ENCODE measurements around the gene MET. TPM values are rescaled to one million over a fixed set of nuclear protein-coding genes. Genes with fewer than 3 reads are reported as not detected.

Gene MET
- total RNA-seq, 6 experiments from 2014 or later = 101 to 149 (median 129) TPM

DNA sequence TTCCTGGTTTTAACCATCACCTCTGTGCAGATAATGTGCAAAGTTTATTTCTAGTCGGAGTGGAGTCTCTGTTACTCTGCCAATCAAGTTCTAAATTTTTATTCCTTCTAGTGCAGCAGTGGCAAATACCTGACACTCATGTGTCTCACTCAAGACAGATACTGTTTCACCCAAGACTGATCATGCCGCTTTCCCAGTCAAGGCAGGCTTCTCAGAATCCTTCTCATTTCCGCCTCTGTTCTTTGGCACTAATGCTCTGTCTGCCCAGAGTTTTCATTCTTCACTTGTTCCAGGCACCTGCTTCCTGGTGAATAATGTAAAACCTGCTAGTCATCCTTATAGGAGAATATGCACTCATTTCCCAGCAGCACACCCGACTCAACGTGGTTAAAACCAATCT is 24.7 kb downstream of the MET start:
- TF ChIP-seq, protein P1, sequence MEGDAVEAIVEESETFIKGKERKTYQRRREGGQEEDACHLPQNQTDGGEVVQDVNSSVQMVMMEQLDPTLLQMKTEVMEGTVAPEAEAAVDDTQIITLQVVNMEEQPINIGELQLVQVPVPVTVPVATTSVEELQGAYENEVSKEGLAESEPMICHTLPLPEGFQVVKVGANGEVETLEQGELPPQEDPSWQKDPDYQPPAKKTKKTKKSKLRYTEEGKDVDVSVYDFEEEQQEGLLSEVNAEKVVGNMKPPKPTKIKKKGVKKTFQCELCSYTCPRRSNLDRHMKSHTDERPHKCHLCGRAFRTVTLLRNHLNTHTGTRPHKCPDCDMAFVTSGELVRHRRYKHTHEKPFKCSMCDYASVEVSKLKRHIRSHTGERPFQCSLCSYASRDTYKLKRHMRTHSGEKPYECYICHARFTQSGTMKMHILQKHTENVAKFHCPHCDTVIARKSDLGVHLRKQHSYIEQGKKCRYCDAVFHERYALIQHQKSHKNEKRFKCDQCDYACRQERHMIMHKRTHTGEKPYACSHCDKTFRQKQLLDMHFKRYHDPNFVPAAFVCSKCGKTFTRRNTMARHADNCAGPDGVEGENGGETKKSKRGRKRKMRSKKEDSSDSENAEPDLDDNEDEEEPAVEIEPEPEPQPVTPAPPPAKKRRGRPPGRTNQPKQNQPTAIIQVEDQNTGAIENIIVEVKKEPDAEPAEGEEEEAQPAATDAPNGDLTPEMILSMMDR (IDR thresholded peaks at IDR 0.05) = no peak
- H3K36me3 Mint-ChIP-seq (ENCODE audit: low read depth) = peaks cover 75% of the 10 kb centered on the region
- no peak overlapping the region for H3K4me3 Mint-ChIP-seq
- H3K9me3 Mint-ChIP-seq = no peaks in the 10 kb centered on the region
- DNase-seq = no peak
- H3K27me3 Mint-ChIP-seq (ENCODE audit: insufficient read depth) = no peaks in the 10 kb centered on the region
- H3K27ac Mint-ChIP-seq = no peak overlapping the region
- H3K4me1 Mint-ChIP-seq (ENCODE audit: low read depth) = peaks cover 61% of the 10 kb centered on the region

GRCh38 chr7:116697152-116697551 is 25.2 kb downstream of the MET start:
- H3K4me1 Mint-ChIP-seq (ENCODE audit: low read depth) = peaks cover 61% of the 10 kb centered on the region
- H3K36me3 Mint-ChIP-seq (ENCODE audit: low read depth) = peaks cover 76% of the 10 kb centered on the region
- TF ChIP-seq, protein P1 (IDR thresholded peaks at IDR 0.05) = no peak
- H3K9me3 Mint-ChIP-seq = no peaks in the 10 kb centered on the region
- no peak overlapping the region for H3K27ac Mint-ChIP-seq
- DNase-seq = no peak
- H3K27me3 Mint-ChIP-seq (ENCODE audit: insufficient read depth) = no peaks in the 10 kb centered on the region
- no peak overlapping the region for H3K4me3 Mint-ChIP-seq

DNA sequence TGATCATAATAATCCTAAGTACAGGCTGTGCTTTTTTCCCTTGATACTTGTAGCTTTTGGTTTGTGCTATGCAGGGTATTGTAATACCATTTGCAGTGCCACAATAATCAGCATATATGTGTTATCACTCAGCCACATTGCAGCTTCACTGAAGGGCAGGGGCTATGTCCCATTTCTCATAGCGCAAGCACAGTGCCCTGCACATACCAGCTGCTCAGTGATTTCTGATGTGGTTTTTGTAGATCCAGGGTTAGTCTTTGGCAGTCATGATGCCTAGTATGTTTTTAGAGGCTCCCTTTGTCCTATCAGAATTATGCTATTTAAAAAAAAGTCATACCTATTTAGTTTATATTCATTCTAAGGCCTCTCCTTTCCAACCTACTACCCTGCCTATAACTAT is 25.8 kb downstream of the MET start:
- DNase-seq = no peak

GRCh38 chr7:116698396-116698795 is 26.4 kb downstream of the MET start:
- no peaks in the 10 kb centered on the region for H3K9me3 Mint-ChIP-seq
- no peak overlapping the region for H3K4me3 Mint-ChIP-seq
- H3K4me1 Mint-ChIP-seq (ENCODE audit: low read depth) = peaks cover 61% of the 10 kb centered on the region
- H3K36me3 Mint-ChIP-seq (ENCODE audit: low read depth) = peaks cover 87% of the 10 kb centered on the region
- TF ChIP-seq, protein P1 (IDR thresholded peaks at IDR 0.05) = no peak
- H3K27me3 Mint-ChIP-seq (ENCODE audit: insufficient read depth) = no peaks in the 10 kb centered on the region
- DNase-seq = no peak
- no peak overlapping the region; the same call in 1 of the 2 replicates for H3K27ac Mint-ChIP-seq

More for the DNA sequence above, 25.8 kb downstream of the MET start:
- H3K36me3 Mint-ChIP-seq (ENCODE audit: low read depth) = peaks cover 82% of the 10 kb centered on the region
- H3K27me3 Mint-ChIP-seq (ENCODE audit: insufficient read depth) = no peaks in the 10 kb centered on the region
- no peak overlapping the region for H3K4me3 Mint-ChIP-seq
- TF ChIP-seq, protein P1 (IDR thresholded peaks at IDR 0.05) = no peak
- H3K4me1 Mint-ChIP-seq (ENCODE audit: low read depth) = peaks cover 61% of the 10 kb centered on the region
- H3K27ac Mint-ChIP-seq = no peak overlapping the region; the same call in 1 of the 2 replicates
- H3K9me3 Mint-ChIP-seq = no peaks in the 10 kb centered on the region

GRCh38 chr7:116698930-116699721 is 27.1 kb downstream of the MET start:
- Mint-ChIP-seq H3K9me3 (no peaks in the 10 kb centered on the region), H3K27me3 (ENCODE audit: insufficient read depth) (no peaks in the 10 kb centered on the region), H3K4me3 (no peak overlapping the region), H3K36me3 (ENCODE audit: low read depth) (peaks cover 85% of the 10 kb centered on the region), H3K4me1 (ENCODE audit: low read depth) (peaks cover 61% of the 10 kb centered on the region), H3K27ac (no peak overlapping the region)
- TF ChIP-seq, protein P1 (IDR thresholded peaks at IDR 0.05) = no peak
- no peak for DNase-seq

All from HFFc6 (cell line).